GM04503 (cell line): Measurements from ENCODE around the gene ZNF480.
"Not testable (repeated sequence)": the region's sequence is repeated elsewhere in the genome, so short reads cannot be mapped to it uniquely, and the experiment has no call there.

Experiments used
- DNase-seq: peaks from one replicate; pipeline ENCODE4 v3.0.0-alpha.2; 2012; ENCODE audit warnings: low read depth

ZNF480 gene

GRCh38 chr19:52339022-52339421, 42.1 kb downstream of the ZNF480 start:
- not testable (repeated sequence) for DNase-seq

GRCh38 chr19:52343548-52343947, 46.6 kb downstream of the ZNF480 start:
- DNase-seq = no peak

GRCh38 chr19:52345162-52345561, 48.2 kb downstream of the ZNF480 start:
- no peak for DNase-seq

- no peak for DNase-seq
These were observed 54.5 kb downstream of the ZNF480 start for GRCh38 chr19:52351512-52351911.

GRCh38 chr19:52366414-52366824, 69.5 kb downstream of the ZNF480 start:
- no peak for DNase-seq

GRCh38 chr19:52369559-52370340, 72.8 kb downstream of the ZNF480 start, which contains the start of gene ZNF880:
Gene ZNF880 (plus strand): TSS chr19:52369923. CDS start chr19:52369966, 43 bp downstream.
- peak; percentile 51 for DNase-seq

- DNase-seq = no peak
These were observed 73.4 kb downstream of the ZNF480 start for GRCh38 chr19:52370341-52370710.
